PC-9 (cell line): ENCODE results near the gene INMT.

Experiments used
- CTCF ChIP-seq: fragments of 200-600 bp; sonication (generic); conservative IDR thresholded peaks from 2 replicates; pipeline ENCODE4 v1.6.1; 2017; ENCODE audit warnings: mixed run types, antibody characterized with exemption, mild to moderate bottlenecking, moderate library complexity
- EZH2 ChIP-seq: fragments of 200-600 bp; sonication (generic); IDR thresholded peaks from 2 replicates; pipeline ENCODE4 v1.8.0; 2017; ENCODE audit warnings: antibody characterized with exemption, low read depth

- TF ChIP-seq EZH2 (no peak), CTCF (no peak)
Observed at GRCh38 chr7:30722671-30723070, 29.3 kb upstream of the INMT start.
